Muscle layer of colon (tissue), 2 donors: Measurements from ENCODE around the gene MAPKAP1.

Source experiments
- H3K27ac ChIP-seq: one replicate; pipeline ENCODE4 v1.7.0; 2013; ENCODE audit warnings: low read depth, mild to moderate bottlenecking, low read length, moderate library complexity
- H3K27me3 ChIP-seq, 2 donors: one replicate each; pipeline ENCODE4 v1.7.0; 2013; ENCODE audit warnings: low read length in 2 of 2, mild to moderate bottlenecking in 2 of 2; ENCODE audit not compliant: insufficient read depth in 2 of 2, control insufficient read depth in 1 of 2
- H3K36me3 ChIP-seq: one replicate; pipeline ENCODE4 v1.7.0; 2013; ENCODE audit warnings: mild to moderate bottlenecking, low read length; ENCODE audit not compliant: insufficient read depth
- H3K4me1 ChIP-seq: one replicate; pipeline ENCODE4 v1.7.0; 2013; ENCODE audit warnings: mild to moderate bottlenecking, low read length; ENCODE audit not compliant: insufficient read depth
- H3K4me3 ChIP-seq, 2 donors: one replicate each; pipeline ENCODE4 v1.7.0; 2013; ENCODE audit warnings: low read length in 2 of 2, low read depth in 1 of 2, mild to moderate bottlenecking in 1 of 2, moderate library complexity in 1 of 2
- H3K9ac ChIP-seq: one replicate; pipeline ENCODE4 v1.7.0; 2013; ENCODE audit warnings: low read length
- H3K9me3 ChIP-seq: one replicate; pipeline ENCODE4 v1.7.0; 2013; ENCODE audit warnings: mild to moderate bottlenecking, low read length
- donor health status: abdominal sarcoma.
- donor health status: Adenocarcinoma of cecum.

MAPKAP1 gene

DNA sequence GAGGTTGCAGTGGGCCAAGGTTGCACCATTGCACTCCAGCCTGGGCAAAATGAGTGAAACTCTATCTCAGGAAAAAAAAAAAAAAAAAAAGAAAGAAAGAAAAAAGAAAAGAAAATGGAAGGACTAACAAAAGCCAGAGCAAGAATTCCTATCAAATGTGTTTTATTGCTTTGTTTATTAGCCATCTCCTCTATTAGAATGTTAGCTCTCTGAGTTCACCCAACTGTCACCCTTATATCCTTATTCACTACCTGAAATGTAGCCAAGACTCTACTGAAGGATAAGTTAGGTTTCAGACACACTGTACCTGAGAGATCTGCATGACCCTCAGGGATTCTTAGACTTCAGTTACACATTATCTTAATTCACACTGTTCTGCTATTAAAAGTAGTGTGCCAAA is 177.9 kb downstream of the MAPKAP1 start:
- H3K9me3 ChIP-seq = no peaks in the 10 kb centered on the region
- no peak overlapping the region for H3K27ac ChIP-seq
- no peaks in the 10 kb centered on the region for H3K36me3 ChIP-seq
- peaks cover 29% of the 10 kb centered on the region for H3K4me1 ChIP-seq
- no peak overlapping the region for H3K4me3 ChIP-seq
- H3K9ac ChIP-seq = no peak overlapping the region
- no peaks in the 10 kb centered on the region for H3K27me3 ChIP-seq

DNA sequence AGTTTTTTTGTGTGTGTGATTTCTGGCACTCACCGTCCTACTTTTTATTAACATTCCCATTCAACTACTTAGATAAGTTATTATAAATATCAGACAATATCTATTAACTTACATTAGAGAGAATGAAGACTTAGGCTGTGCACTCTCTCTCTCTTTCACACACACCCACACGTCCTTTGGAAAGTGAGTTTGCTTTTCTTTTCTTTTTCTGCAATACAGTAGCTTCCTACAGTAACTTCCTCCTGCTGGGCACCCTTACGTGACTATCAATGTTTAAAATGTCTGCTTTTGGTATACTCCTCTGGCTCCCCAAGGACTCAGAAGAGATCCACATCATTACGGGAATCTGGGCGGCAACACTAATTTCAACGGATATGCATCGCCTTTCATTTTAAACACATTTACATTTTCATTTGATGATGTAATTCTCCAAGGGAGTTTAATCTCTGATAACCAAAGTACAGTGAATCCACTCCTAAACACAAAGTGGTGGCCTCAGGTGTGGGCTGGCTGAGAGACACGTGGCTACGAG is 179.5 kb downstream of the MAPKAP1 start:
- Histone ChIP-seq H3K4me3 (no peak overlapping the region), H3K27ac (no peak overlapping the region), H3K4me1 (peaks cover 34% of the 10 kb centered on the region), H3K27me3 (no peaks in the 10 kb centered on the region), H3K36me3 (no peaks in the 10 kb centered on the region), H3K9me3 (no peaks in the 10 kb centered on the region), H3K9ac (no peak overlapping the region)

DNA sequence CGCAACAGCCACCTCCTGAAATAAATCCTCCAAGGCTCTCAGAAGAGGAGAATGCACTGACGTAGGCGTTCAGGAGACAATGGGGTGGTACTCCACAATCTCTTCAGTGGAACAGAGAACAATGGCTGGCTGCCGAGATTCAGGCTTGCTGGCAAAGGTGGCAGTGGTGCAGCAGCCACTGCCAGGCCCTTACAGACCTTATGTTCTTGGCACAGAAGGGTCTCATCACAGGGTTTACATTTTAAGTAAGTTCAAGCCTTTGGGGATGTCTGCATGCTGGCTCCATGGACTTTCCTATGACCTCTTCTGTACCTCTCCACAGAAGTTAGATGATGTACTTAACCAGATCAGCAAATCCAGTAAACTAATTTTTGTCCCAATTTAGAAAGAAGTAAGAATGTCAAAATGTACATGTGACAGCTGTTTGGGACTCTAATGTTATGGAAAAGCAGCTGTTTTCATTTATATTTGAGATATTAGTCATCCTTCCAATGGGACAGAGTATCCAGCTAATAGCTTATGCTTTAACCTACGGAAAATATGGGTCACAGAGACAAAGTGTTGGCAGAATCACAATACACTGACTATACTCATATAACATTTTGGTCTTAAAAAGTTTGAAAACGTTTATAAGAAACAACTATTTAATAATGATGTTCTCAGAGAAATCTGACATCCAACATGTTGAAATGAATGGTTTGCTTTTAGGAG is 180.9 kb downstream of the MAPKAP1 start:
- no peak overlapping the region for H3K9ac ChIP-seq
- no peaks in the 10 kb centered on the region for H3K9me3 ChIP-seq
- peaks cover 48% of the 10 kb centered on the region for H3K4me1 ChIP-seq
- no peaks in the 10 kb centered on the region for H3K27me3 ChIP-seq
- no peaks in the 10 kb centered on the region for H3K36me3 ChIP-seq
- H3K27ac ChIP-seq = no peak overlapping the region
- H3K4me3 ChIP-seq = no peak overlapping the region

DNA sequence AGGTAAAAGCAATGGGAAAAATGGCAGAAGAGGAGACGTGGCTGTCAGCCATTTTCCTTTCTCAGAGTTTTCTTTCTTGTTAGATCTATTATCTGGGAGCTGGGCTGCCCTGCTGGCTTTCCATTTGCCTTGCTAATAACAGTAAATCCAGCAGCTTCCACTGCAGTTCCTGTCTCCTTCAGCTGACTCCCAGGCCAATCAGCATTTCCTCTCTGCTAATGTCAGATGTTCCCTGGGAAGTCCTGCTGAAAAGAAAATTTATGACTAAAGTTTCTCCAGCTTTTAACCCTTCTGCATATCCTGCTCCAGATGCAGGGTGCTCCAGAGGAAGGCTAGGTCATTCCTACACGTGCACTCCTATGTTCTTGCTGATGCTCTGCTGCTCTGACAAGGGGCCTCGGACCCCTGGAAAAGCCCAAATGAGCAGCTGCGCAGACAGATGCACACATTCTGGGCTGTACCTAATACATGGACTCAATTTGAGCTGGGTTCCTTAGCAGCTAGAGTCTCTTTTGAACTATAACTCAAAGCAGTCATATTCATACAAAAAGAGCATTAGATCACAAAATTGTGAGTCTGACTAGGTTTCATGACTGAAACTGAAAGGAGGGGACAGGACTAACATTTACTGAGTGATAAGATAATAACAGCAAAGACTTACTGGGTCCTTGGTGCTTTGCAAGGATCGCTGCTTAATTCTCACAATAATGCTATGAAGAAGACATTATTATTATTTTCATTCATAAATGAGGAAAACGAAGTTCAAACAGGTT is 182.2 kb downstream of the MAPKAP1 start:
- Histone ChIP-seq H3K4me3 (no peak overlapping the region), H3K4me1 (peaks cover 50% of the 10 kb centered on the region), H3K27ac (no peak overlapping the region), H3K36me3 (no peaks in the 10 kb centered on the region), H3K9me3 (no peaks in the 10 kb centered on the region), H3K9ac (no peak overlapping the region), H3K27me3 (no peaks in the 10 kb centered on the region)

DNA sequence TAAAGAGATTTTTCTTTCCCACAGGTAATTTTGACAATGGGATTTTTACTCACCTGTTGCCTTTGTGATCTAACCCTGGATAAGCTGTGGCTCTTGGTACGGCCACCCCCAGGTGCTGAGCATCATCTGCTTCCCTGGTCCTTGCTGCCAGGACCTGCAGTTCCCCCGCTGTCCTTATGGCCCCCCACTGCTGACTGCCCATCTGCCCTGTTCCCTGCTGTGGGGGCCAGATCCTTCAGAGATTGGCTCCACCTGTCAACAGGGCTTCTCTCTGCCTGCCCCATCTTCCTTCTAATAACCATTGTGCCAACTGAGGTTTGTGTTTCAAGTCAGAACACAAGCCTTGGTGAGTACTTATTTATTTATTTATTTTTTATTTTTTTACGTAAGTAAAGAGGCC is 183.3 kb downstream of the MAPKAP1 start:
- H3K4me3 ChIP-seq = no peak overlapping the region
- peaks cover 39% of the 10 kb centered on the region for H3K4me1 ChIP-seq
- no peaks in the 10 kb centered on the region for H3K27me3 ChIP-seq
- no peaks in the 10 kb centered on the region for H3K36me3 ChIP-seq
- no peaks in the 10 kb centered on the region for H3K9me3 ChIP-seq
- no peak overlapping the region for H3K27ac ChIP-seq
- no peak overlapping the region for H3K9ac ChIP-seq

DNA sequence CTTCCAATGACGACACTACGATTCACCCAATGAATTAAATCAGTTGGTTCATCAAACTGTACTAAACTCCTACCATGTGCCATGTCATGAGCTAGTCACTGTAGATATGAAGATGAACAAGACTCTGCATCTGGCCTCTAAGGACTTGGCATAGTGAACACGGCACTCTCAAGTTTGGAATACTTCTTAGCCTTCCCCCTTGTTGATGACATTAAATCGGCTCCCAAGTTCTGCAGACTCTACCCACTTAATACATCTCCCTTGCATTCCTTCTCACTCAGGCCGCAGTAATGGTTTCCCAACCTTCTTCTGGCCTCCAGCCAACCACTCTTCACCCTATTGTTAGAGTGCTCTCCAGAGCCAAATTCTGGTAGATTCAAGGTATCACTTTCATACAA is 184.7 kb downstream of the MAPKAP1 start:
- no peak overlapping the region for H3K9ac ChIP-seq
- no peaks in the 10 kb centered on the region for H3K27me3 ChIP-seq
- peak overlapping the region; percentile 45 for H3K27ac ChIP-seq
- H3K4me1 ChIP-seq = peaks cover 39% of the 10 kb centered on the region
- no peaks in the 10 kb centered on the region for H3K36me3 ChIP-seq
- H3K9me3 ChIP-seq = no peaks in the 10 kb centered on the region
- H3K4me3 ChIP-seq = no peak overlapping the region

DNA sequence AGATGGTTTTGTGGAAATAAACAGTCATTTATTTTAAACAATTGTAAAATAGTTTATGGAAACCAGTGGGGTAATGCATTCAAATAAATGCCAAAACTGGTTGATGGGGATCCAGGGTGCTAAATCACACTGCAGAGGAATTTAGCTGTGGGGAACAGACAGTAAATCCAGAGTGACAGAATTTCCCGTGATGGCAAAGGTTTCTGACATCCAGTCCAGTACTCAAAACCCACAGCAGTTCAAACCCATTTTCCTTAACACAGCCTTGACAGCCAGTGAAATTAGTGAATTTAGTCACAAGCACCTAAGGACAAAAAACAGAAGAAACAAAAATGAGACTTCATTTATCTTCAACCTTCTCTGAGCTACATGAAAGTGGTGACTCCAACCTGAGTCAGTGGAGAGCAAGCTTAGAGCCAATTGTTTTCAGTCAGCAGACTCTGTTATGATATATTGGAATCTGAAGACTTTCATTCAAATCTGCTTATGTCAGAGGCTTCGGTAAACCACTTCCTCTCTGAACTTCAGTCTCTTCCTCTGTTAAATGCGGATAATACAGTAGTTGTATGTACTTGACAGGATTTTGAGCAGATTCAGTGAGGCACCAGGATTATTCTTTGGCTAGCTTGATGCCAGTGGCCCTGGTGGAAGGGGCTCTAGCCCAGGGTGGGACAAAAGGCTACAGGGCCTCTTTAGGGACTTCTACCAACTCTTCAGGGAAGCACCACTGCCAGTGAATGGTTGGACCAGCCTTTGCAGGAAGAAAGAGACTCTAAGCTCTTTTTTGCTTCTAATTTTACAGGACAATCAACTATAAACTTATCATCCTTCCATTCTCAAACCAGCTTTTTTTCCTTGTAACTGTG is 185.3 kb downstream of the MAPKAP1 start:
- Histone ChIP-seq H3K9ac (no peak overlapping the region), H3K27me3 (no peaks in the 10 kb centered on the region), H3K4me3 (no peak overlapping the region), H3K36me3 (no peaks in the 10 kb centered on the region), H3K4me1 (peaks cover 46% of the 10 kb centered on the region), H3K9me3 (no peaks in the 10 kb centered on the region), H3K27ac (peak overlapping the region; percentile 45)

DNA sequence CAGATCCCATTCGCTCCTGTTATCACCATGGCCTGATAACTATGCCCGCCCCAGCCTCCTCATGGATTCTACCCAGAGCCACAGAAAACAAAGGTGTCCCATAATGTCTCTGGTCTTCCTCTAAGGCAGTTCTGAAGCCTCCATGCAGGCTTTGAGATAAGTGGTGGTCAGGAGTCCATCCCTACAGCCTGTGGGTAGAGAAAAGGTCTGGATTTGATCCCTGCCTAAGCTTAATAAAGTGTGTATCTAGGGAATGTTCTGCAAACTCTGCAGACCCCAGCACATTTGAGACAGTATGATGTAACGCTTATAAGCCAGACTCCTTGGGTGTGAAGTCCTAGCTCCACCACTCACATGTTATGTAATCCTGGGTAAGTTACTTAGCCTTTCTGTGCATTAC is 187.3 kb downstream of the MAPKAP1 start:
- Histone ChIP-seq H3K9me3 (no peaks in the 10 kb centered on the region), H3K27ac (no peak overlapping the region), H3K9ac (no peak overlapping the region), H3K4me3 (no peak overlapping the region), H3K36me3 (no peaks in the 10 kb centered on the region), H3K27me3 (no peaks in the 10 kb centered on the region), H3K4me1 (peaks cover 45% of the 10 kb centered on the region)

DNA sequence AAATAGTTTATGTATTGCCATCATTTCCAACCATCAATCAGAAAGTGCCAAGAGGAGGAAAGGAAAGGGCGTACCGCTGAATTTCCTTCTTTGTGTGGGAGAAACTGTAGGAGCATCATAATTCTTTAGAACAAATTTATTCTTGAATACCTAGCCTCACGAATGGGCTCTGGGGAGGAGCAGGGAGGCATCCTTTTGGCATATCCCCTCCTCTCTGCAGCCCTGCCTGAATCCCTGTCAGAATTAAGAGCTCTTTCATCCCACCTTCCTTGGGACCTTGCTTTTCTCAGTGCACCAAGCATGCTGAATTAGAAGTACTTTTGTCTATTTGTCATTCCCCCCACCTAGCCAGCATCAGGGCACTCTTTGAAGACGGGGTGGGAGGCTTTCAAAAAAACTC is 189.4 kb downstream of the MAPKAP1 start:
- no peaks in the 10 kb centered on the region for H3K36me3 ChIP-seq
- H3K27me3 ChIP-seq = no peaks in the 10 kb centered on the region
- H3K9me3 ChIP-seq = no peaks in the 10 kb centered on the region
- no peak overlapping the region for H3K9ac ChIP-seq
- H3K4me1 ChIP-seq = peaks cover 53% of the 10 kb centered on the region
- H3K4me3 ChIP-seq = no peak overlapping the region
- no peak overlapping the region for H3K27ac ChIP-seq

DNA sequence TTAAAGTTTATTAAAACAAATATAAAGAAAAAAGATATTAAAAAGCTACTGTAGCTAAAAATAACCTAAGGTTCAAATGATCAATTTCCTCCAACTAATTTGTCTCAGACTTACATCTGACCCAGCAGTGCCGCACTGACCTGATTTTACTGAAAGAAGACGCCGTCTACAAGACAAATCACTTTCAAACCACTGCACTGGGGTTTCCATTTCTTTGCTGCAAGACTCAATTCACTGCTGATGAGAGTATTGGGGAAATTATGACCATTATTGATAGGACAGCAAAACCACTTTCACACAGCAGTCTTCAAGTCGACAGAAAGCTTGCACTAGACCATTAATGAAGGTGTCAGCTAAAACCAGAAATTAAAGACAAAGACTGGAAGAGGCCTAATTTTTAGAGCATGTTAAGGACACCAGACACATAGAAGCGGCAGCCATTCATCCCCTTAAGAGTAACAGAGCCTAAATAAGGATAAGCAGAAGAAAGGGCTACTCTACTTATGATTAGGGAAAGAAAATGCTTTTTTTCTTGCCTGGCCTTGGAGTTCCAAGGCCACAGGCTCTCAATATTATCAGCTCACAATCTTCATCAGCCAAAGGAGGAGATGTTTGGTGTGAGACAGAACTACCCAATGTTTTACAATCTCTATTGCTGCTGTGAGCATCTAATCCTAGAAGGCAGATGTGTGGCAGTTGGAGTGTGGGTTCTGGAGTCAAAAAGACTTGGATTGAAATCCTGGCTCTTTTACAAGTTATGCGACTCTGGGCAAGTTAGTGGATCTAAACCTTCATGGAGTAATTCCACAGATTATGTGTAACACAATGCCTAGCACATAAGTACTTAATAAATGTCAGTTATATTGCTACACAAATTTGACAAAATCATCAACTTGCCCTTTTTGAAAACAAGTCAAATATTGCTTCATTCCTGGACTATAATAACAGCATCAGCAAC is 190.7 kb downstream of the MAPKAP1 start:
- Histone ChIP-seq H3K36me3 (no peaks in the 10 kb centered on the region), H3K9me3 (no peaks in the 10 kb centered on the region), H3K27me3 (no peaks in the 10 kb centered on the region), H3K4me1 (peaks cover 51% of the 10 kb centered on the region), H3K4me3 (no peak overlapping the region), H3K27ac (no peak overlapping the region), H3K9ac (no peak overlapping the region)
